HepG2 (cell line): ENCODE measurements around the gene TYW1B. TPM values are rescaled to one million over a fixed set of nuclear protein-coding genes. Genes with fewer than 3 reads are reported as not detected.
"Not testable (repeated sequence)": the region's sequence is repeated elsewhere in the genome, so short reads cannot be mapped to it uniquely, and the experiment has no call there.

Experiments used
- ATAC-seq: fragments of 200-7000 bp; cut with Tn5 transposase; 3 replicates; pipeline ENCODE4 v1.9.1; 2020; ENCODE audit warnings: mild to moderate bottlenecking, moderate library complexity
- BruUV-seq: library from RNA; stranded (reverse); fragments of 400-500 nt; replicated peaks from 2 replicates; lab custom pipeline; 2021; lab: Mats Ljungman, UMichigan
- CTCF ChIA-PET: fragments of 300-600 bp; formaldehyde crosslinking; extraction: SDS; loops from one replicate; lab custom pipeline; 2021; ENCODE audit warnings: low total read pairs, inconsistent platforms, low intra/inter-chr PET ratio; lab: Yijun Ruan, JAX
- POLR2A ChIA-PET: fragments of 350-600 bp; sonication (Branson Sonifier 250); formaldehyde crosslinking; loops from one replicate; lab custom pipeline; 2020; ENCODE audit warnings: antibody characterized with exemption, inconsistent platforms; lab: Yijun Ruan, JAX
- DNase-seq: peaks from one replicate; pipeline ENCODE4 v3.0.0-alpha.2; 2015; ENCODE audit warnings: low spot score
- FAIRE-seq: peaks from 3 replicates; lab custom pipeline; 2011; peaks lifted over from hg19 to GRCh38; lab: Jason Lieb, UNC
- H2AFZ ChIP-seq: one replicate; pipeline ENCODE4 v1.6.1; 2011; ENCODE audit warnings: low read length, inconsistent platforms
- H3K27ac ChIP-seq: fragments of 300-600 bp; 3 replicates; pipeline ENCODE4 v1.8.0; 2011; ENCODE audit warnings: mixed run types, mild to moderate bottlenecking, mixed read lengths, low read length, inconsistent platforms; ENCODE audit not compliant: insufficient read depth; ENCODE audit errors: extremely low read length
- H3K27me3 ChIP-seq, 2 experiments: fragments of 200-600 bp in 1 of 2; 2 replicates in 1 of 2; 3 replicates in 1 of 2; pipeline versions ENCODE4 v1.6.0 to v1.8.0; 2011; ENCODE audit warnings: low read length in 2 of 2, mild to moderate bottlenecking in 2 of 2, moderate library complexity in 2 of 2, inconsistent platforms in 1 of 2; ENCODE audit not compliant: insufficient read depth in 2 of 2, control insufficient read depth in 1 of 2
- H3K36me3 ChIP-seq, 2 experiments: fragments of 200-600 bp in 1 of 2; replicated peaks in 1 of 2; 2 replicates in 1 of 2; 3 replicates in 1 of 2; pipeline versions ENCODE4 v1.5.1 to v1.8.0; 2011; ENCODE audit warnings: low read length in 2 of 2, inconsistent platforms in 1 of 2; ENCODE audit not compliant: insufficient read depth in 2 of 2, control insufficient read depth in 1 of 2
- H3K4me1 ChIP-seq: 2 replicates; pipeline ENCODE4 v1.5.1; 2012; ENCODE audit warnings: low read length, inconsistent platforms; ENCODE audit not compliant: insufficient read depth
- H3K4me2 ChIP-seq: 2 replicates; pipeline ENCODE4 v1.6.0; 2011; ENCODE audit warnings: low read depth, low read length, inconsistent platforms
- H3K4me3 ChIP-seq, 3 experiments: fragments of 200-600 bp in 1 of 3; sonication (generic), shearing (Covaris generic) in 1 of 3; replicated peaks in 1 of 3; 2 replicates each; pipeline ENCODE4 v1.5.1; 2011 to 2016; ENCODE audit warnings: low read length in 3 of 3, inconsistent platforms in 2 of 3, low read depth in 2 of 3, mild to moderate bottlenecking in 2 of 3, control low read depth in 1 of 3, mixed read lengths in 1 of 3; ENCODE audit not compliant: insufficient read depth in 1 of 3
- H3K79me2 ChIP-seq: one replicate; pipeline ENCODE4 v1.6.1; 2011; ENCODE audit warnings: low read length, inconsistent platforms; ENCODE audit not compliant: insufficient read depth
- H3K9ac ChIP-seq: 2 replicates; pipeline ENCODE4 v1.6.0; 2011; ENCODE audit warnings: mild to moderate bottlenecking, low read depth, low read length, inconsistent platforms; ENCODE audit not compliant: insufficient read depth
- H3K9me3 ChIP-seq: 2 replicates; pipeline ENCODE4 v1.5.1; 2012; ENCODE audit warnings: mild to moderate bottlenecking, low read length
- H4K20me1 ChIP-seq: 2 replicates; pipeline ENCODE4 v1.6.0; 2011; ENCODE audit warnings: inconsistent platforms, mild to moderate bottlenecking, low read length, moderate library complexity; ENCODE audit not compliant: insufficient read depth
- ATF7 ChIP-seq, 2 experiments: fragments of 450-650 bp in 1 of 2; sonication (generic) in 1 of 2; formaldehyde crosslinking in 1 of 2; IDR thresholded peaks; 2 replicates each; pipeline versions ENCODE4 v1.4.0 to v1.6.1; 2016 to 2020; ENCODE audit warnings: antibody characterized with exemption in 1 of 2, mild to moderate bottlenecking in 1 of 2, missing genetic modification reagents in 1 of 2
- WGBS: methylation state at CpG from one replicate; pipeline ENCODE4 v1.1.6; 2017; ENCODE audit warnings: low lambda C conversion rate; 5-methylcytosine and 5-hydroxymethylcytosine counted together
- in situ Hi-C: cut with HindIII; loops from 2 replicates; pipeline ENCODE4 v1.10.0; 2017; ENCODE audit warnings: low pct_unique_long_range_greater_than_20kb; ENCODE audit not compliant: extremely low pct_ligation_motif_present
- intact Hi-C: fragments of 100-400 bp; cut with micrococcal nuclease; formaldehyde crosslinking; loops from one replicate; pipeline ENCODE4 v1.10.0; 2022; ENCODE audit not compliant: unreplicated experiment
- polyA plus RNA-seq, 8 experiments: library from polyadenylated mRNA; depleted of rRNA in 3 of 8; stranded (reverse) in 7 of 8; unstranded in 1 of 8; fragments of >200 nt; fragmentation: Illumina TruSeq in 4 of 8; extraction: Trizol in 4 of 8; gene quantifications; 2 replicates each; pipeline versions ENCODE4 v1.2.1 to v1.2.3, GENCODE V29; 2011 to 2016; ENCODE audit warnings: low read depth in 4 of 8, missing spikeins in 1 of 8, mixed read lengths in 1 of 8; ENCODE audit not compliant: insufficient read depth in 1 of 8
- total RNA-seq, 5 experiments: library from RNA; depleted of rRNA; stranded (reverse); fragments of >200 nt; fragmentation: Illumina TruSeq; extraction: Trizol; gene quantifications; 2 replicates each; pipeline ENCODE4 v1.2.3, GENCODE V29; 2016; ENCODE audit warnings: low read depth in 1 of 5

Gene TYW1B
- total and polyA plus RNA-seq, 2 of the 13 experiments (the other 11 are each of a cell fraction or from before 2014, with no cell fraction given), result 2.0 to 5.5 TPM

DNA sequence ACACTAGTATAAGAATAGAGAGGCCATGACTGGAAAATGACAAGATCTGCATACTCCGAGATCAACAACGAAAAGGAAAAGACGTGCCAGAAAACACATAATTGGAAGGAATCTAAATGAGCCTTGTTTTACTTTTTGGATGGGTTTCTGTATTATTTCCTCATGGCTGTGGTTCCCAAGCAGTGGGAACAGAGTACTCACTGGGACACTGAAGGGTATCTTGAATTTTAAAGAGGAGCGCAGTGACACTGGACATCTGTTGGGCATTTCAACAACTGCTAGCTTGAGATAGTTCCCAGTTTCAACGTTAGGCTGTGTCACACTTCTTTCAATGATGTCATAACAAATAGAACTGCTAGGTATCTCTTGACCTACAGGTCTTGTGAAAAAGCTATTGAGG, 218.2 kb downstream of the TYW1B start:
- H3K4me1 ChIP-seq; H2AFZ ChIP-seq; H3K4me2 ChIP-seq; ATAC-seq; H3K9me3 ChIP-seq; H3K27me3 ChIP-seq; DNase-seq; in situ Hi-C loops; H3K4me3 ChIP-seq; H3K27ac ChIP-seq; H3K9ac ChIP-seq; POLR2A ChIA-PET; H3K36me3 ChIP-seq; intact Hi-C loops; CTCF ChIA-PET; H3K79me2 ChIP-seq; H4K20me1 ChIP-seq; BruUV-seq; FAIRE-seq; TF ChIP-seq ATF7 (CRISPR knock-in tag; IDR thresholded peaks at IDR 0.05): not testable (repeated sequence)
- TF ChIP-seq ATF7 (IDR thresholded peaks at IDR 0.05), result 0 out of 2 replicates have a peak, but pooled peaks have one; percentile 2
- 92% methylated on average over 5 of the region's 5 CpGs for WGBS

DNA sequence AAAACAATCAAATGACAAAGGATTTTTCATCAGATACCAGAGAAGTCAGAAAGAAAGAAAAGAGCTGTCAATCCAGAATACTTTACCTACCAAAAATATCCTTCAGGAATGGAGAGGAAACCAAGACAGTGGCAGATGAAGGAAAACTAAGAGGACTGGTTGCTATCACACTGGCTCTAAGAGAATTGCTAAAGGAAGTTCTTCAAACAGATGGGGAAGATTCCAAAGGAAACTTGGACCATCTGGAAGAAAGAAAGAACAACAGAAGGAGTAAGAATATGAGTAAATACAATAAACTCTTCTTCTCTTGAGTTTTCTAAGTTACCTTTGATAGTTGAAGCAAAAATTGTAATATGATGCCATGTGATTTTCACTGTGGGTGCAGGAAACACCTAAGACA, 220.0 kb downstream of the TYW1B start:
- H3K4me2 ChIP-seq, ATAC-seq, FAIRE-seq, DNase-seq, H3K36me3 ChIP-seq, in situ Hi-C loops, H3K9ac ChIP-seq, CTCF ChIA-PET, H3K27me3 ChIP-seq, H4K20me1 ChIP-seq, H3K4me3 ChIP-seq, BruUV-seq, H3K79me2 ChIP-seq, H3K4me1 ChIP-seq, H3K9me3 ChIP-seq, intact Hi-C loops, POLR2A ChIA-PET, H2AFZ ChIP-seq, H3K27ac ChIP-seq: not testable (repeated sequence)

GRCh38 chr7:72605863-72606431, 222.1 kb downstream of the TYW1B start:
- POLR2A ChIA-PET, DNase-seq: not testable (repeated sequence)

More at GRCh38 chr7:72605863-72606431, 222.1 kb downstream of the TYW1B start:
- in situ Hi-C loops, FAIRE-seq, H2AFZ ChIP-seq, H3K9ac ChIP-seq, ATAC-seq, H3K27me3 ChIP-seq, H3K79me2 ChIP-seq, H3K4me3 ChIP-seq, intact Hi-C loops, CTCF ChIA-PET, BruUV-seq, H3K27ac ChIP-seq, H4K20me1 ChIP-seq, H3K36me3 ChIP-seq, H3K4me2 ChIP-seq, H3K4me1 ChIP-seq, H3K9me3 ChIP-seq: not testable (repeated sequence)
- 90% methylated on average over 6 of the region's 7 CpGs for WGBS
